ENCODE measurements around the gene CCDC18.

DNA sequence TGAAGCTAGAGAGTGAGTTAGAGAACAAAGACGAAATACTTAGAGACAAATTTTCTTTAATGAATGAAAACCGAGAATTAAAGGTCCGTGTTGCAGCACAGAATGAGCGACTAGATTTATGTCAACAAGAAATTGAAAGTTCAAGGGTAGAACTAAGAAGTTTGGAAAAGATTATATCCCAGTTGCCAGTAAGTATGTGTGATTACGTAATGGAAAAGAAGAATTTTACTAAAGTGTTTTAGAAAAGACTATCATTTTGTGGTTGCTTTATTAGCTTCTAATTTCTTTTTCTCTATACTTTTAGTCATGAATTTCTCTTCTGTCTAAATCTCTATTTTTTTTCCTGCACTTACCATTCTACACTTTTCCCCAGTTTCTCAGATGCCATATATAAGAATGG is 26.7 kb downstream of the CCDC18 start:
- TF ChIP-seq, protein P1, sequence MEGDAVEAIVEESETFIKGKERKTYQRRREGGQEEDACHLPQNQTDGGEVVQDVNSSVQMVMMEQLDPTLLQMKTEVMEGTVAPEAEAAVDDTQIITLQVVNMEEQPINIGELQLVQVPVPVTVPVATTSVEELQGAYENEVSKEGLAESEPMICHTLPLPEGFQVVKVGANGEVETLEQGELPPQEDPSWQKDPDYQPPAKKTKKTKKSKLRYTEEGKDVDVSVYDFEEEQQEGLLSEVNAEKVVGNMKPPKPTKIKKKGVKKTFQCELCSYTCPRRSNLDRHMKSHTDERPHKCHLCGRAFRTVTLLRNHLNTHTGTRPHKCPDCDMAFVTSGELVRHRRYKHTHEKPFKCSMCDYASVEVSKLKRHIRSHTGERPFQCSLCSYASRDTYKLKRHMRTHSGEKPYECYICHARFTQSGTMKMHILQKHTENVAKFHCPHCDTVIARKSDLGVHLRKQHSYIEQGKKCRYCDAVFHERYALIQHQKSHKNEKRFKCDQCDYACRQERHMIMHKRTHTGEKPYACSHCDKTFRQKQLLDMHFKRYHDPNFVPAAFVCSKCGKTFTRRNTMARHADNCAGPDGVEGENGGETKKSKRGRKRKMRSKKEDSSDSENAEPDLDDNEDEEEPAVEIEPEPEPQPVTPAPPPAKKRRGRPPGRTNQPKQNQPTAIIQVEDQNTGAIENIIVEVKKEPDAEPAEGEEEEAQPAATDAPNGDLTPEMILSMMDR (IDR thresholded peaks at IDR 0.05): no peak
- no peak for TF ChIP-seq ZFX (IDR thresholded peaks at IDR 0.05; ENCODE audit: borderline replicate concordance)
